ENCODE measurements around the gene NFKBIE. TPM values are rescaled to one million over a fixed set of nuclear protein-coding genes. Genes with fewer than 3 reads are reported as not detected.

Gene NFKBIE
- total RNA-seq, 1 experiment from 2014 or later, result 7.6 TPM

GRCh38 chr6:44271914-44272313, 6.6 kb upstream of the NFKBIE start:
- ChIA-PET RAD21 (ENCODE audit: low non-redundant PET in 1 of 2, low total read pairs in 2 of 2, uncharacterized antibody in 2 of 2, unreplicated experiment in 2 of 2) (no interaction called here), CTCF (no interaction called here)
- ATAC-seq, result no peak

GRCh38 chr6:44271406-44271723, 6.0 kb upstream of the NFKBIE start:
- no TSS peak for BruUV-seq (replicated peaks)
- H3K4me2 ChIP-seq (ENCODE audit: low read length), result no peak overlapping the region
- H3K27ac ChIP-seq (ENCODE audit: low read depth, low read length), result no peak overlapping the region
- H3K4me1 ChIP-seq (ENCODE audit: control insufficient read depth in 1 of 2, insufficient read depth in 2 of 2, low read length in 2 of 2), result peaks cover 0 to 3% of the 10 kb centered on the region in 2 experiments; a peak in 1 of 4 replicates
- H2AFZ ChIP-seq (ENCODE audit: low read depth, low read length, poor library complexity, severe bottlenecking), result no peak overlapping the region
- CTCF ChIA-PET, result no interaction called here
- H3K27me3 ChIP-seq (ENCODE audit: insufficient read depth, low read length), result no peaks in the 10 kb centered on the region
- H3K4me3 ChIP-seq (replicated peaks in 1 of 2; ENCODE audit: low read depth in 1 of 2, low read length in 2 of 2), result no peak overlapping the region
- no peaks in the 10 kb centered on the region for H3K36me3 ChIP-seq (ENCODE audit: control insufficient read depth in 1 of 2, insufficient read depth in 2 of 2, low read length in 2 of 2)
- DNase-seq (ENCODE audit: low read depth, low spot score), result no peak
- no peaks in the 10 kb centered on the region for H3K79me2 ChIP-seq (ENCODE audit: insufficient read depth, low read length)
- RAD21 ChIA-PET (ENCODE audit: low non-redundant PET in 1 of 2, low total read pairs in 2 of 2, uncharacterized antibody in 2 of 2, unreplicated experiment in 2 of 2), result no interaction called here
- H3K9me3 ChIP-seq (ENCODE audit: control insufficient read depth in 1 of 2, insufficient read depth in 1 of 2, low read depth in 1 of 2, low read length in 2 of 2), result no peaks in the 10 kb centered on the region
- H4K20me1 ChIP-seq (ENCODE audit: insufficient read depth), result no peaks in the 10 kb centered on the region
- intact Hi-C loops (cut with micrococcal nuclease), result no loop called here
- H3K9ac ChIP-seq (ENCODE audit: low read length), result no peak overlapping the region
- POLR2A ChIA-PET, result no interaction called here
- no peak for ATAC-seq
- H3K9me2 ChIP-seq (ENCODE audit: insufficient read depth), result no peaks in the 10 kb centered on the region
- no peak for TF ChIP-seq FOSL1 (IDR thresholded peaks at IDR 0.05; ENCODE audit: low read depth)
- no peak for TF ChIP-seq ZFX (IDR thresholded peaks at IDR 0.05)
- no peak for TF ChIP-seq TCF7L2 (IDR thresholded peaks at IDR 0.05; ENCODE audit: borderline replicate concordance, extremely low read depth, insufficient read depth, insufficient read length)
- no peak for TF ChIP-seq EGR1 (IDR thresholded peaks at IDR 0.05; ENCODE audit: low read depth)
- TF ChIP-seq MAX (IDR thresholded peaks at IDR 0.05), result no peak
- TF ChIP-seq ELF1 (IDR thresholded peaks at IDR 0.05; ENCODE audit: borderline replicate concordance, low read depth), result no peak
- no peak for TF ChIP-seq SIN3A (IDR thresholded peaks at IDR 0.05; ENCODE audit: low read depth)
- TF ChIP-seq RAD21 (IDR thresholded peaks at IDR 0.05; ENCODE audit: low read depth), result no peak
- no peak for TF ChIP-seq SRF (IDR thresholded peaks at IDR 0.05; ENCODE audit: low read depth)
- TF ChIP-seq POLR2AphosphoS5 (IDR thresholded peaks at IDR 0.05; ENCODE audit: low read depth, low read length), result no peak
- TF ChIP-seq CBX3 (IDR thresholded peaks at IDR 0.05; ENCODE audit: low read depth), result no peak
- no peak for TF ChIP-seq POLR2A (IDR thresholded peaks at IDR 0.05; ENCODE audit: borderline replicate concordance, extremely low read depth, insufficient read depth, insufficient read length)
- no peak for TF ChIP-seq ZBTB33 (IDR thresholded peaks at IDR 0.05; ENCODE audit: extremely low read depth, insufficient replicate concordance, low read length)
- TF ChIP-seq ATF3 (IDR thresholded peaks at IDR 0.05), result no peak
- TF ChIP-seq CTCF (IDR thresholded peaks at IDR 0.05 in 2 of 3, conservative IDR thresholded peaks at IDR 0.05 in 1 of 3; ENCODE audit: borderline replicate concordance in 1 of 3, insufficient read depth in 1 of 3, low read depth in 2 of 3, low read length in 2 of 3), result no peak
- TF ChIP-seq JUND (IDR thresholded peaks at IDR 0.05), result no peak

More at GRCh38 chr6:44271914-44272313, 6.6 kb upstream of the NFKBIE start:
- H3K9ac ChIP-seq (ENCODE audit: low read length), result no peak overlapping the region
- H3K4me3 ChIP-seq (replicated peaks in 1 of 2; ENCODE audit: low read depth in 1 of 2, low read length in 2 of 2), result no peak overlapping the region
- H3K36me3 ChIP-seq (ENCODE audit: control insufficient read depth in 1 of 2, insufficient read depth in 2 of 2, low read length in 2 of 2), result no peaks in the 10 kb centered on the region
- no peak overlapping the region for H3K27ac ChIP-seq (ENCODE audit: low read depth, low read length)
- no TSS peak for BruUV-seq (replicated peaks)
- no peaks in the 10 kb centered on the region for H3K79me2 ChIP-seq (ENCODE audit: insufficient read depth, low read length)
- no peaks in the 10 kb centered on the region for H3K27me3 ChIP-seq (ENCODE audit: insufficient read depth, low read length)
- peaks cover 0 to 3% of the 10 kb centered on the region in 2 experiments; a peak in 1 of 4 replicates for H3K4me1 ChIP-seq (ENCODE audit: control insufficient read depth in 1 of 2, insufficient read depth in 2 of 2, low read length in 2 of 2)
- intact Hi-C loops (cut with micrococcal nuclease), result no loop called here
- no peak for DNase-seq (ENCODE audit: low read depth, low spot score)
- no peak overlapping the region for H3K4me2 ChIP-seq (ENCODE audit: low read length)
- POLR2A ChIA-PET, result no interaction called here
- H4K20me1 ChIP-seq (ENCODE audit: insufficient read depth), result no peaks in the 10 kb centered on the region
- no peak for TF ChIP-seq JUND (IDR thresholded peaks at IDR 0.05)
- H2AFZ ChIP-seq (ENCODE audit: low read depth, low read length, poor library complexity, severe bottlenecking), result no peak overlapping the region
- no peaks in the 10 kb centered on the region for H3K9me2 ChIP-seq (ENCODE audit: insufficient read depth)
- no peaks in the 10 kb centered on the region for H3K9me3 ChIP-seq (ENCODE audit: control insufficient read depth in 1 of 2, insufficient read depth in 1 of 2, low read depth in 1 of 2, low read length in 2 of 2)

Measured in HCT116 (cell line).